Skeletal muscle satellite cell (primary cell): ENCODE measurements around the gene AK2.

ENCODE experiments used
- H3K27me3 ChIP-seq: 2 replicates; pipeline ENCODE4 v1.7.0; 2013; ENCODE audit warnings: low read length; ENCODE audit not compliant: control insufficient read depth, insufficient read depth
- H3K36me3 ChIP-seq: 2 replicates; pipeline ENCODE4 v1.7.0; 2013; ENCODE audit warnings: mild to moderate bottlenecking, control low read depth, low read length; ENCODE audit not compliant: insufficient read depth
- H3K4me1 ChIP-seq: 2 replicates; pipeline ENCODE4 v1.7.0; 2013; ENCODE audit warnings: low read length; ENCODE audit not compliant: control insufficient read depth, insufficient read depth
- H3K4me2 ChIP-seq: 2 replicates; pipeline ENCODE4 v1.7.0; 2013; ENCODE audit warnings: mild to moderate bottlenecking, low read length
- H3K4me3 ChIP-seq: 2 replicates; pipeline ENCODE4 v1.7.0; 2013; ENCODE audit warnings: low read length
- H3K9ac ChIP-seq: 2 replicates; pipeline ENCODE4 v1.7.0; 2013; ENCODE audit warnings: mild to moderate bottlenecking, low read depth, low read length, moderate library complexity
- H3K9me3 ChIP-seq: replicated peaks from 2 replicates; pipeline ENCODE4 v1.7.0; 2013; ENCODE audit warnings: mild to moderate bottlenecking, control low read depth, low read length

The AK2 gene

GRCh38 chr1:33017175-33017574, 19.5 kb downstream of the AK2 start:
- Histone ChIP-seq H3K4me2 (no peak overlapping the region), H3K4me1 (no peaks in the 10 kb centered on the region), H3K9me3 (no peaks in the 10 kb centered on the region), H3K27me3 (no peaks in the 10 kb centered on the region), H3K9ac (no peak overlapping the region), H3K36me3 (peaks cover 68% of the 10 kb centered on the region), H3K4me3 (no peak overlapping the region)

GRCh38 chr1:33015216-33015615, 21.5 kb downstream of the AK2 start:
- H3K27me3 ChIP-seq = no peaks in the 10 kb centered on the region
- peaks cover 64% of the 10 kb centered on the region for H3K36me3 ChIP-seq

GRCh38 chr1:33014464-33015163, 22.1 kb downstream of the AK2 start:
- Histone ChIP-seq H3K9ac (no peak overlapping the region), H3K27me3 (no peaks in the 10 kb centered on the region), H3K9me3 (no peaks in the 10 kb centered on the region), H3K4me1 (peaks cover 5% of the 10 kb centered on the region), H3K4me3 (no peak overlapping the region), H3K4me2 (no peak overlapping the region), H3K36me3 (peaks cover 58% of the 10 kb centered on the region)

More at GRCh38 chr1:33015216-33015615, 21.5 kb downstream of the AK2 start:
- no peak overlapping the region for H3K4me3 ChIP-seq
- no peak overlapping the region for H3K9ac ChIP-seq
- no peak overlapping the region for H3K4me2 ChIP-seq
- peaks cover 5% of the 10 kb centered on the region for H3K4me1 ChIP-seq
- no peaks in the 10 kb centered on the region for H3K9me3 ChIP-seq

GRCh38 chr1:33013791-33014190, 22.9 kb downstream of the AK2 start:
- Histone ChIP-seq H3K9ac (no peak overlapping the region), H3K4me3 (no peak overlapping the region), H3K4me1 (peaks cover 5% of the 10 kb centered on the region), H3K27me3 (no peaks in the 10 kb centered on the region), H3K36me3 (peaks cover 51% of the 10 kb centered on the region), H3K4me2 (no peak overlapping the region), H3K9me3 (no peaks in the 10 kb centered on the region)

- H3K9me3 ChIP-seq = no peaks in the 10 kb centered on the region
- peaks cover 46% of the 10 kb centered on the region for H3K36me3 ChIP-seq
- no peak overlapping the region for H3K4me2 ChIP-seq
- no peak overlapping the region for H3K9ac ChIP-seq
- H3K4me1 ChIP-seq = peaks cover 9% of the 10 kb centered on the region
- no peaks in the 10 kb centered on the region for H3K27me3 ChIP-seq
- H3K4me3 ChIP-seq = no peak overlapping the region
These were observed 24.5 kb downstream of the AK2 start for GRCh38 chr1:33012165-33012564.

GRCh38 chr1:33010932-33011731, 25.6 kb downstream of the AK2 start:
- H3K4me1 ChIP-seq = peaks cover 9% of the 10 kb centered on the region
- no peak overlapping the region for H3K9ac ChIP-seq
- H3K4me2 ChIP-seq = no peak overlapping the region
- H3K4me3 ChIP-seq = no peak overlapping the region
- no peaks in the 10 kb centered on the region for H3K9me3 ChIP-seq
- peaks cover 45% of the 10 kb centered on the region for H3K36me3 ChIP-seq
- H3K27me3 ChIP-seq = no peaks in the 10 kb centered on the region

GRCh38 chr1:33009561-33009960, 27.1 kb downstream of the AK2 start:
- H3K9ac ChIP-seq = no peak overlapping the region
- no peak overlapping the region for H3K4me3 ChIP-seq
- peaks cover 9% of the 10 kb centered on the region for H3K4me1 ChIP-seq
- H3K9me3 ChIP-seq = no peaks in the 10 kb centered on the region
- H3K36me3 ChIP-seq = peaks cover 45% of the 10 kb centered on the region
- no peak overlapping the region for H3K4me2 ChIP-seq
- no peaks in the 10 kb centered on the region for H3K27me3 ChIP-seq

GRCh38 chr1:33008051-33008914, 28.4 kb downstream of the AK2 start:
- no peak overlapping the region for H3K9ac ChIP-seq
- H3K4me1 ChIP-seq = peaks cover 9% of the 10 kb centered on the region
- H3K36me3 ChIP-seq = peaks cover 35% of the 10 kb centered on the region

GRCh38 chr1:33007190-33008050, 29.3 kb downstream of the AK2 start:
- no peaks in the 10 kb centered on the region for H3K27me3 ChIP-seq
- no peaks in the 10 kb centered on the region for H3K9me3 ChIP-seq
- peaks cover 9% of the 10 kb centered on the region for H3K4me1 ChIP-seq

More at GRCh38 chr1:33008051-33008914, 28.4 kb downstream of the AK2 start:
- Histone ChIP-seq H3K4me3 (no peak overlapping the region), H3K4me2 (no peak overlapping the region), H3K9me3 (no peaks in the 10 kb centered on the region), H3K27me3 (no peaks in the 10 kb centered on the region)

GRCh38 chr1:33005838-33006421, 30.8 kb downstream of the AK2 start:
- H3K4me1 ChIP-seq = peaks cover 4% of the 10 kb centered on the region
- no peak overlapping the region for H3K4me3 ChIP-seq

More at GRCh38 chr1:33007190-33008050, 29.3 kb downstream of the AK2 start:
- Histone ChIP-seq H3K9ac (no peak overlapping the region), H3K4me3 (no peak overlapping the region), H3K36me3 (peaks cover 26% of the 10 kb centered on the region), H3K4me2 (no peak overlapping the region)

More at GRCh38 chr1:33005838-33006421, 30.8 kb downstream of the AK2 start:
- no peak overlapping the region for H3K4me2 ChIP-seq
- H3K36me3 ChIP-seq = peaks cover 16% of the 10 kb centered on the region
- no peak overlapping the region for H3K9ac ChIP-seq
- H3K27me3 ChIP-seq = no peaks in the 10 kb centered on the region
- H3K9me3 ChIP-seq = no peaks in the 10 kb centered on the region
